ENCODE results near the gene NNMT.
A peak's percentile ranks its signal among the peaks of the same experiment; 100 is the strongest.

The NNMT gene

GRCh38 chr11:114348200-114349191 is 52.3 kb downstream of the NNMT start:
- DNase-seq (ENCODE audit: low read depth in 2 of 2): peak; percentile 40 to 43

- no peak for DNase-seq (ENCODE audit: low read depth in 2 of 2)
Measured at GRCh38 chr11:114350022-114350421, 53.8 kb downstream of the NNMT start.

- DNase-seq (ENCODE audit: low read depth in 2 of 2): no peak
Measured at GRCh38 chr11:114353443-114353842, 57.2 kb downstream of the NNMT start.

- peak; percentile 85 to 87 for DNase-seq (ENCODE audit: low read depth in 2 of 2)
Measured at GRCh38 chr11:114354076-114354475, 57.9 kb downstream of the NNMT start.

- no peak for DNase-seq (ENCODE audit: low read depth in 2 of 2)
Measured at GRCh38 chr11:114358716-114359115, 62.5 kb downstream of the NNMT start.

- DNase-seq (ENCODE audit: low read depth in 2 of 2): no peak
Measured at GRCh38 chr11:114359342-114359741, 63.1 kb downstream of the NNMT start.

- no peak for DNase-seq (ENCODE audit: low read depth in 2 of 2)
Measured at GRCh38 chr11:114362326-114362725, 66.1 kb downstream of the NNMT start.

- no peak for DNase-seq (ENCODE audit: low read depth in 2 of 2)
Measured at GRCh38 chr11:114362958-114363357, 66.8 kb downstream of the NNMT start.

Measured in fibroblast of skin of left biceps (primary cell).